Medulla oblongata (tissue), 1 donor: ENCODE results near the gene FDXR.

ENCODE experiments used
- DNase-seq: peaks from one replicate; pipeline ENCODE4 v3.0.0-alpha.2; 2015; ENCODE audit errors: extremely low spot score

Gene FDXR

DNA sequence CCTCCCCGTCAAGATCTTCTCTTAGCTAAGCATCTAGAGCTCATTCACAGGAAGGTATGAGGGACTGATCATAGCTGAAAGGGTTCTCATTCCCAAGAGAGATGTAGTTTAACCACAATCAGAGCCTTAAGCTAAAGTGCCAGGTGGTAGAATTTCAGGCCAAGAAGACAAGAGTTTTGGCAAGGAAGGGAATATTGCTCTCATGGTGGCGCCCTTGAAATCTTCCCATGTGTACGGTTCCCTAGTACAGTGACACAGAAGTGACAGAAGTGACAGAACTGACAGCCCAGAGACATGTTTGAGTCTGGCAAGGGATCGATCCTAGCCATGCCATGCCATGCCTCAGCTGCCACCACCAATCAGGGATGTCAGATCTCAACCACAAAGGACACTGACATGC is 15.6 kb downstream of the FDXR start:
- DNase-seq = no peak

DNA sequence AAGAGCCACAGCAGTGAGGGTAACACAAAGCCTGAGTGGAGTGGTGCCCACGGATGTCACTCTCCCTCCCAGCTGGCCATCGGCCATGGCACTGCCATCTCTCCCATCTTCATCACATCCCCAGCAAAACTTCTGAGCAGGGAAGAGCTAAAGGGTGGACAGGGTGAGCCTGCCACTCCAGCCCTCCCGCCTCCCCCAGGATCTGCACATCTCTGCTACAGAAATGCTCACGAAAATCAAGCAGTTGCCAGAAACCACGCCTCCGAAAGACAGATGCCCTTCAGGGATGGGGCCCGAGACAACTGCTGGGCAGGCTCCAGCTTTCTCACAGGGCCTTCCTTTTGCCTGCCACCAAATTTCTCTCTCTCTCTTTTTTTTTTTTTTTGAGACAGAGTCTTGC is 16.7 kb downstream of the FDXR start:
- DNase-seq = no peak

GRCh38 chr17:74855323-74855722 is 17.5 kb downstream of the FDXR start:
- DNase-seq = no peak

DNA sequence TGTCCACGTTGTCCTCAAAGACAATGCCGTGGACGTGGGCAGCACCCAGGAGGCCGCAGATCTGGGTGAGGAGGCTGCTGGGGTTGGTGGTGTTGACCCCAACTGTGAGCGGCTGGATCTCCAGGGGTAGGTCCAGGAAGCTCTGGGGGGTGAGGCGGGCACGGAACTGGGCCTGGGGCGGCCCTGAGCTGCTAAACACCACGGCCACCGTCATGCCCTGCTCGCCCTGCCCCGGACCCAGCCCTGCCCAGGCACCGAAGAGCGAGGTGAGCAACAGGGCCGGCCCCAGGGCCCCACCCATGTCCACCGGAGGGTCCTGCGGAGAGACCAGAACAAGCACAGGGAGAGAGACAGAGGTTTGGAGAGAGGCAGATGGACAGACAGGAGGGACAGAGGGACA is 18.0 kb downstream of the FDXR start:
- DNase-seq = no peak

- DNase-seq = no peak
These were observed 19.1 kb downstream of the FDXR start for GRCh38 chr17:74853669-74854068.

GRCh38 chr17:74853048-74853397 is 19.8 kb downstream of the FDXR start:
- DNase-seq = no peak

DNA sequence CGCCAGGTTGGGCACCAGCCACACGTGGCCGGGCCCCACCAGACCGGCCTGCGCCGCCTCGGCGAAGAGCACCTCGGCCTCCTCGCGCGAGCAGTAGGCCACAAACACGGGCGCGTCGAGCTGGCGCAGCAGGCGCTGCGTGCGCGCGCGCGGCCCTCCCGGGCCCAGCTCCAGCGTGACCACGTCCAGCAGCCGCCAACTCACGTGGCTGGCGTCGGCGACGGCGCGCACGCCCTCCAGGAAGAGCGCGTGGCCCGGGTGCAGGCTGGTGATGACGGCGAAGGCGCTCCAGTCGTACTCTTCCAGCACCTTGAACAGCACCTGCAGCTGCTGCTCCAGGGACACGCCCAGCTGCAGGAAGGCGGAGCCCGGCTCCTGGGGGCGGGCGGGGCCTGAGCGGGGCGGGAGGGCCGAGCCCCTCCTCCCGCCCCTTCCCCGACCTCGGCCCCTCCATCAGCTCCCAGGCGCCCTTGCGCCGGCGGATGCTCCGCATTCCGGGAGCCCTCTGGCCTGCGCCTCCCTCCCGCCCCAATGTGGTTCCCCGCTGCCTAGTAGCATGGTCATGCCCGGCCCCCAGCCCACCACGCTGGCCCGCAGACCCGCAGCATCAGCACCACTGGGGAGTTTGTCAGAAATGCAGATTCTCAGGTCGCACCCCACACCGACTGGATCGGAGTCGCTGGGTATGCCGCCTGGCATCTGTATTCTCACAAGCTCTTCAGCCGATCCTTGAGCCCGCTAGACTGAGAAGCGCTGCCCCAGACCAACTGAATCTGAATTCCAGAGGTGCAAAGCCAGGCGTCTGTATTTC is 20.4 kb downstream of the FDXR start:
- no peak for DNase-seq

GRCh38 chr17:74851612-74852236 is 21.1 kb downstream of the FDXR start:
- DNase-seq = no peak

DNA sequence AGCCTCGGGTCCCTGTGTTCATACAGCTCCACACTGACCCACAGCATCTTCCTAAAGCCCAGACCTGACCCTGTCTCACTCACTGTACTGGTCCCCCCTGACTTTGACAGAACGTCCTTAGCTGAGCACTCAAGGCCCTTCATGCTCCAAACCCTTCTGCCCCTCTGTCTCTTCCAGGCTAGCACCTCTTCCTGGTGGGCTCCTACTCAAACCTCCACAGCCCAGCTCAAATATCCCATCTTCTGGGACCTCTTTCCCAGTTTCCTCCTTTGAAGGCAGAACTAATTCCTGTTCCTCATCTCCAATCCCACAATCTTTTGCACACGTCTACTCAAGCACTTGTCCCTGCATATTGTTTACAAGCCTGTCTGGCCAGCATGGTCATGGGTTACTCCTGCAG is 21.9 kb downstream of the FDXR start:
- no peak for DNase-seq

GRCh38 chr17:74850310-74850709 is 22.5 kb downstream of the FDXR start:
- no peak for DNase-seq

DNA sequence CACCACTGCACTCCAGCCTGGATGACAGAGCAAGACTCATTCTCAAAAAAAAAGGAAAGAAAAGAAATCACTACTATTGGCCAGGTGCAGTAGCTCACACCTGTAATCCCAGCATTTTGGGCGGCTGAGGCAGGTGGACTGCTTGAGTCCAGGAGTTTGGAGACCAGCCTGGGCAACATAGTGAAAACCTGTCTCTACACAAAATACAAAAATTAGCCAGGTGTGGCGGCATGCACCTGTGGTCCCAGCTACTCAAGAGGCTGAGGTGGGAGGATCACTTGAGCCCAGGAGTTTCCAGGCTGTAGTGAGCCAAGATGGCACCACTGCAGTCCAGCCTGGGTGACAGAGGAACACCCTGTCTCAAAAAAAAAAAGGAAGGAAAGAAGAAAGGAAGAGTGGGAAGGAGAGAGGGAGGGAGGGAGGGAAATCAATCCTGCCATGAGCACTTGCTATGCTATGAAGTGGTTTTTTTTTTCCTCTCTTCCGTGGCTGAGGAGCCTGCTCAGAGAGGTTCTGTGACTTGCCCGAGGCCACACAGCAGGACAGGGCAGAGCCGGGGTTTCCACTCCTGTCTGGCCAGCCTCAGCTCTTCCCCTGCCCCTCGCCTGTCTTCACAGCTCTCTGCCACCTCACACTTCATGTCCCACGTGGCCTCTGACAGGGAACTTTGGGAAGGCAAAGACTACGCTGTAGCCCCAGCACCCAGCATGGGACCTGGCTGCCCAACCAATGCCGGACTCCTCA is 24.0 kb downstream of the FDXR start:
- DNase-seq = no peak

GRCh38 chr17:74846621-74847020 is 26.2 kb downstream of the FDXR start:
- no peak for DNase-seq

GRCh38 chr17:74843352-74843627 is 29.5 kb downstream of the FDXR start:
- no peak for DNase-seq

DNA sequence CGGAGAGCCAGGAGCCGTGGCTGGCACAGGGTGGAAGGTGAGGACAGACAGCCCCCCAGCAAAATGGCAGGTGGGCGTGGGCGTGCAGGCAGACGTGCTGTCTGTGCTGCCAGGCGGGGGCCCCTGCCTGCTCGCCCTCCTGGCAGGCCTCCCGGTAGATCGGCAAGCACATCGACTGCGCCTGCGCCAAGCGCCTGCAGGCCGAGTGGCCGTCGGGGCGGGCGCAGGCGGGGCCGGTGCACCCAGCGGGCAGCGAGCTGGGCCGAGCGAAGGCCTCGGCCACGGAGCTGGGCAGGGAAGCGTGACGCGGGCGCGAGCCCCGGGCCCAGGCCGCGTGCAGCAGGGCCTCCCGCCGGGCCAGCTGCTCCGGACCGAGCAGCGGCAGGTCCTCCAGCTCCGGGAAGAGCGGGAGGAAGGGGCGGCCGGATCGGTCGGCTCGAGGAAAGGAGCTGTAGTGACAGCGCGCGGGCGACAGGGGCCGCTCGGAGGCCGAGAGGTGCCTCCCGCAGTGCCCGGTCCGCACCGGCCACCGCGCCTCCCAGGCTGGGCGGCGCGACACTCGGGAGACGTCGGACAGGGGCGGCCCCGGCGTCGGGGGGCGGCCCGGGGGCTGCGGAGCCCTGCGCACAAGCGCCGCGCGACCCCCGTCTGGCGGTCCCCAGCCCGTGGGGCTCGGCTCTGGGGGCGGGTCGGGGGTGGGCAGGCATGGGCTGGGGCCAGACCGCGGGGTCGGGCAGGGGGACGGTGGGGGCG is 30.0 kb downstream of the FDXR start:
- peak; percentile 82 for DNase-seq

DNA sequence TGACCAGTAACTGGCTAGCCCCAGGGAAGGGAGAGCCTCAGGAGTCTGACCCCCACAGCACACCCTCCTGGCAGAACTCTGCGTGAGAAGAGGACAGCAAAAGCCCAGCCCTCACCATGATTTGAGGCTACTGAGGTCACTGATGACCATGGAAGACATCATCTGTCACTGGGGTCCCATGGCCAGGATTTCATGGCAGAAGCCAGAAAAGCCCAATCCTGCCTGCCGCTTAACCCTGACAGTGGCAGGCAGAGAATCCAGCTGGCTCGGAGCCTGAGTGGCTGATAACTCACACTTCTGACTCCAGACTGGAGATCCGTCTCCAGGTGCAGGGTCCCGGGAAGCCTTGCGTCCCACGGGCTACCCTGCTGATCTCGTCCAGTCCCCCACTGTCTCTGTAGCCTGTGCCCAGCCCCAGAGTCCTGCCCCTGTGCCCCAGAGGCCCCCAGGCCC is 30.6 kb downstream of the FDXR start:
- DNase-seq = peak; percentile 31

- peak; percentile 89 for DNase-seq
These were observed 31.7 kb downstream of the FDXR start for GRCh38 chr17:74840989-74841666.

GRCh38 chr17:74839990-74840852 is 32.6 kb downstream of the FDXR start:
- DNase-seq = no peak

- no peak for DNase-seq
These were observed 34.5 kb downstream of the FDXR start for GRCh38 chr17:74838274-74838673.

GRCh38 chr17:74836691-74837467 is 35.9 kb downstream of the FDXR start:
- DNase-seq = no peak

DNA sequence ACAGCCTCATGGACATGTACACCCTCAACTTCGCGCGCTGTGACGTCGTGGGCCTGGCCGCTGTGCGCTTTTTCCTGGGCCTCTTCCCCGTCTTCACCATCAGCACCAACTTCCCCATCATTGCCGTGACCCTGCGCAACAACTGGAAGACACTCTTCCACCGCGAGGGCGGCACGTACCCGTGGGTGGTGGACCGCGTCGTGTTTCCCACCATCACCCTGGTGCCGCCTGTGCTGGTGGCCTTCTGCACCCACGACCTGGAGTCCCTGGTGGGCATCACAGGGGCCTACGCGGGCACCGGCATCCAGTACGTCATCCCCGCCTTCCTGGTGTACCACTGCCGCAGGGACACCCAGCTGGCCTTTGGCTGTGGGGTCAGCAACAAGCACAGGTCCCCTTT is 36.6 kb downstream of the FDXR start:
- no peak for DNase-seq
